Measurements from ENCODE around the gene ABHD17B. TPM values are rescaled to one million over a fixed set of nuclear protein-coding genes. Genes with fewer than 3 reads are reported as not detected.
A peak's percentile ranks its signal among the peaks of the same experiment; 100 is the strongest.
"Not testable (repeated sequence)": the region's sequence is repeated elsewhere in the genome, so short reads cannot be mapped to it uniquely, and the experiment has no call there.

ABHD17B gene
- total RNA-seq, 1 donor from 2014 or later: 26.1 TPM

DNA sequence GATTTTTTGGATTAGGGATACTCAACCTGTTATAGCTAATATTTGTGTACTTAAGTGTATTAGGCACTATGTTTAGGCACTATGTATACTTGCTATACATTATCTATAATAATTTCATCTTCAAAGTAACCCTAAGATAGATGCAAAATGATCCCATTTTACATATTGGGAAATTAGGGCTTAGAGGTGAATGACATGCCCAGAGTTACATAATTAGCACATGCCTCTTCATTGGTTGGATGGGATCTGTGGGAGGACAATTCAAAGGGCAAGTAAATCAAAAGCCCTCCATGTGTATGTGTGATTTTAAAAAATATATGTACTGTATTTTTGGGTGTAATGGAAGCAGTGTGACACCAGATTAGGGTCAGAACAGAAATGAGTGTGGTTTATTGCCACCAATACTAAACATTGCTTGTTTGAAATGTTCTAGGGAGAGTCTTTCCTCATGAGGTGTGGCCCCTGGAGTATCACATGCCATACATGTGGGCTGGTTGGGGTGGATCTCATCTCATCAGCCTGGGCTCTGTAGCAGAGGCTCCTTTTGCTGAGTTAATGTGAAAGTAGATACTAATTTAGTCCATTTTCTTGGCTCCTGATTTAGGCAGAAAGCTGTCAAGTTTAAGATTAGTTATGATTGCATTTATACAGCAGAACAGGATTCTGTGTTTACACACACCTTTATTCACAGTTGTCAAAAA lies 6.0 kb upstream of the ABHD17B start:
- no peak for DNase-seq (ENCODE audit: low read depth, low spot score)

DNA sequence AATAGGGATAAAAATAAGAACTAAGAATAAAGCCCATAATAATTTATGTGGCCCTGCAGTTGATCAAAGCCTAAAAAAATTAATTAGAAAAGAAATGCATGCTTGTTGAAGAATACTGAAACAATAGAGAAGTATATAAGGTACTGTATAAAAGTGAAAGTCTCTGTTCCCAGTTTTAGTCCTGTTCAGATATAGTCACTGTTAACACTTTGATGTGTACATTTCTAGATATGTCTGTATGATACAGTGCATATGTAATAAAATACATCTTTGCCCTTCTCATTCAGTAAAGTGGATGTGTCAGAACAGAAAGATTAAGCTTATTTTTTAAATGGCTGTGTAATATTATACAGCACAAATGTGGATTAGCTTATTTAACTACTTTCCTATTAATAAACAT lies 4.5 kb upstream of the ABHD17B start:
- DNase-seq (ENCODE audit: low read depth, low spot score): no peak

DNA sequence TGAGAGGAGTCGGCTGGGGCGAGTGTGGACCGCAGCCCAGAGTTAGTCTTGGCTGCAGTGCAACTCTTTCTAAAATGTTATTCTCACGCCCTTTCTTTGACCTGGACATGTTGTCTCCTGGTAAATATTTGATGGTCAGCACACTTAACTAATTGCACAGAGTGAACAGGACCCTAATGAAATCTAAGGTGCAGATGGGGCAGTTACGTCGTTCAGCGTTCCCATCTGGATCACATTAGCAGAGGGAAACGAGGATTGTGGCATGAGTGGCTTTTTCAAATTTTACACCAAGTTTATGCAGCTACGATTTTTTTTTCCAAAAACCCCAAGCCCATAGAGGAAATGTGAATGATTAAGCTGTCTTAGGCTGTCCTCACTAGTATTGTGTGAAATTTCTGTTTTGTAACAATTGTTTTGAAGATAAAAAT lies 929 bp upstream of the ABHD17B start:
- peak; percentile 36 for DNase-seq (ENCODE audit: low read depth, low spot score)

DNA sequence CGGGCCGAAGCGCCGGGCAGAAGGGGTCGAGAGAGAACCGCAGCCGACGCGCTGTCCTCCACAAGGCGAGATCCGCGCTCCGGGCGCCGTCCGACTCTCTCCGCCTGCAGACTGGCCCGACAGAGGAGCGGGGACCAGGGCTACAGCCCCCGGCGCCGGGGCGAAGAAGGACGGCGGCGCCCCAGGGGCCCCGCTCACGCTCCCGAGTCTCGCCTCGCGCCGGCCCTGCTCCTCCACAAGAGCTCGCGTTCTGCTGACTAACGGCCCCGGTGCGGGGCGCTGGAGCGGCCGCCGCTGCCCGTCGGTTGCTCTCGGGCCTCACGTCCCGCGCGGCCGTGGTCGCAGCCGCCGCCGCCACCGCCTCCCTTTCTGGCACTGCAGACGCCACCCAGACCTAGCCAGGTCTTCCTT lies 338 bp downstream of the ABHD17B start:
- no peak for DNase-seq (ENCODE audit: low read depth, low spot score)

DNA sequence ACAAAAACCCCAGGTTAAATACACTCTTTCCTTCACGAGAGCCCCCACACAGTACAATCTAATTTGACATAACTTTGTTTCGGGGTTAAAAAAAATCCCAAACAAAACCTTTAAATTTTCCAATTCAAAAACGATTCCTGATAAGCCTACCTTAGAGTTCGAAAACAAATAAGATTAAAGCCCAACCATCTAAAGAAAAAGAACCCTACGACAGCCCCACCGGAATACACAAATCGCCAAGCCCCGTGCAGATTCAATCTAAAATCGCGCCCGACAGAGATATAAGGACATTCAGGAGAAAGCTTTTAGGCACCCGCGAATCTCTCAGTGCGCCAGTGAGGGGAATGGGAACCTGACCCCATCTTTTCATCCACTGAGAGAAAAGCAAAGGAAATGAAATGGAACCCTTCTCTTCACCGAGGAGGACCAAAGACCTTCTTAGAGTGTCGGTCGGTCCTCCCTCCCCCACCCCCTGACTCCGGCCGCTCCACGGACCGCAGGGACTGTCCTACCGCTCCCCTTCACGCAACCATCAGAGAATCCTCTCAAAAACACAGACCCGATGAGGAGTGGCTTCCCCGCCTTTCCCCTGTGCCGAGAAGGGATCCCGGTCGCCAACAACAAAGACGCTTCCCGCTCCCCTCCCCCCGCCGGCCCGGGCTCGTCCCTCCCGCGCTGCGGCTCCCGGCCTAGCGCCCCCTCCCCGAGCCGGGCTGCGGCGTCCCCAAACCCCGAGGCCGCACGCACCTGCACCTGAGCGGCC lies 925 bp downstream of the ABHD17B start:
- DNase-seq (ENCODE audit: low read depth, low spot score): no peak

DNA sequence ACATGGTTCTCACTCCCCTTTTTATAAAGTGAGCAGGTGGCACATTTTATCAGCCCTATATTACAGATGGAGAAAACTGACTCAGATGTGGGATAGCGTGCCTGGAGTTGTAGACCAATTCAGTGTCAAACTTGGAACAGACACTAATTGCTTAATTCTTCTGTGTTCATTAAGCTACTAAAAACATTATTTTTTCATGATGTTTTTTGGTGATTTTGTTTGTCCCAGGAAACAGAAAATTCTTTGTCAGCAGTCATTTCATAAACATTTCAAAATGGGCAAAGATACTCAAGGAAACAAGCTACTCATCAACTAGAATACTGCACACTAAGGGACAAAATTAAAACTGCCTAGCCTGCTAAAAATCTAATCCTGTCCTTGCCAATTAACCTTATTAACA lies 2.2 kb downstream of the ABHD17B start:
- no peak for DNase-seq (ENCODE audit: low read depth, low spot score)

DNA sequence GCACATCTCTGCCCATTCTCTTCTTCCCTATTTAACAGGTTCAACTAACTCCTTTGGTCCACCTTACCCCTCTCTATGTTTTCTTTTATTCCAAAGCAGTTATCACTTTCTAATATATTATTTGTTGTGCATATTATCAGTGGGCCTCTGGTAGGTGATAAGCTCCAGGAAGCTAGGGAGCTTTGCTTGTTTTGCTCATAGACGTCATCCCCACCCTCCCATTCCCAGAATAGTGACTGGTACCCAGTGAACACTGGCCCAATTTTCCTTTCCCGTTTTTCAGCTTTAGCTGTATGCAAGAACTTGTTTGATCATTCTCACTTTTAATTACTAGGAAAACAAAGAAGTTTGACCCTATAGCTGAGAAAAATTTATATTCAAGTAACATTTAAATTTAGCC lies 6.9 kb downstream of the ABHD17B start:
- DNase-seq (ENCODE audit: low read depth, low spot score): no peak

DNA sequence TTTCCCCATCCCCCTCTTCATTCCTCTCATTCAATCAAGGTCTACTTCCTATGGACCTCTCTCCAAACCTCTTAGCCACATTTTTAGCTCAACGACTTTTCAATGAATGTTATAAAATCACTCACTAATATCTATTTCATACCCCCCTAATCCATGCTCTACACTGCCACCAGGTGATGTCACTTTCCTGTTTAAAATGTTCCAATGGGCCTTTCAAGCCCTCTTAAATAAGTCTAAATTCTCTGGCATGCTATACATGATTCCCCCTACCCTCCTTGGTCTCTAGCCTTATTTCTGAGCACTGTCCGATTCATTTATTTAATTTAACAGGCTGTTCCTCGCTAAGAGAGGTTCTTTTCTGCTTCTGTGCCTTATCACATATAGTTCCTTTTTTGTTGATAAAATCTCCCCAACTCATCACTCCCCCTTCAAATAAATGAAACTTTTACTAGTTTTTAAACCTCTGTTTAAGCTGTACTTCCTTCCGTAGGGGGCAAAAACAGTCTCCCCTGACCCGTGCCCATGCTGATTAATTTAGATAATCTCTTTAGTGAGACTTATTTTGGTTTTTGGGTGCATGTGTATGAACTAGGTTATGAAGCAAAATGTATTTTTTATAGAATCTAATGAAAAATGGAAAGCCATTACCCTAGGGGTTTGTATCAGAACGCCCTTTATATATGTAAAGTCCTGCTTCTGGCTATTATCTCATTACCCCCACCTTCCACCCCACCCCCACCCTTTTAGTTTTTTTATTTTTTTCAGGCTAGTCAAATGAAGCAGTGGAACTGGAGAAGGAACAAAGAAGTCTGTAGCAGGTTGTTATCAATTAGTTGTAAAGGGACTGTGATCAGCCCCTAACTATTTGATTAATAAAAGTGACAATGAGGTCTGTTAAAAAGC lies 9.0 kb downstream of the ABHD17B start:
- no peak for DNase-seq (ENCODE audit: low read depth, low spot score)

DNA sequence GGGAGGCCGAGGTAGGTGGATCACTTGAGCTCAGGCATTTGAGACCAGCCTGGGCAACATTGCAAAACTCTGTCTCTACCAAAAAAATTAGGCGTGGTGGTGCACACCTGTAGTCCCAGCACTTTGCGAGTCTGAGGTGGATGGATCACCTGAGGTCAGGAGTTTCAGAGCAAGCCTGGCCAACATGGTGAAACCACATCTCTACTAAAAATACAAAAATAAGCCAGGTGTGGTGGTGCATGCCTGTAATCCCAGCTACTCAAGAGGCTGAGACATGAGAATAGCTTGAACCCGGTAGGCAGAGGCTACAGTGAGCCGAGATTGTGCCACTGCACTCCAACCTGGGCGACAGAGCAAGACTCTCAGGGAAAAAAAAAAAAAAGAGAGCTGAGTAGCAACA lies 12.2 kb downstream of the ABHD17B start:
- DNase-seq (ENCODE audit: low read depth, low spot score): not testable (repeated sequence)

DNA sequence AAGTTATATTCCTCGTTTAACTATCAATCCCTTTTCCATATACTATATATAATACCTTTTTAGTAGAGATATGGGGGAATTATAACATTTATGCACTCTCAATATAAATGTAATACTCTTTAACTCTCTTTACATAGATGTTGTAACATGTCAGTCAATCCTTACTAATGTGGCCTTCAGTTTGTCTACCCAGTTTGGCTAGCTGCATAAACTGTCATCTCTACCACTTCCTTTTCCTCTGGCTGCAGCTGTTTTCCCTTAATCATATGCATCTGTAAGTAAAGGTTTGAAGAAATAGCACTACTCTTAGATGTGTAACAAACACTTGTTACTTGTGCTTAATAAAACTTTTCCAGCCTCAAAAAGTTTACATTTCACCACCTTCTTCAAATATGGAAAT lies 13.4 kb downstream of the ABHD17B start:
- DNase-seq (ENCODE audit: low read depth, low spot score): no peak

DNA sequence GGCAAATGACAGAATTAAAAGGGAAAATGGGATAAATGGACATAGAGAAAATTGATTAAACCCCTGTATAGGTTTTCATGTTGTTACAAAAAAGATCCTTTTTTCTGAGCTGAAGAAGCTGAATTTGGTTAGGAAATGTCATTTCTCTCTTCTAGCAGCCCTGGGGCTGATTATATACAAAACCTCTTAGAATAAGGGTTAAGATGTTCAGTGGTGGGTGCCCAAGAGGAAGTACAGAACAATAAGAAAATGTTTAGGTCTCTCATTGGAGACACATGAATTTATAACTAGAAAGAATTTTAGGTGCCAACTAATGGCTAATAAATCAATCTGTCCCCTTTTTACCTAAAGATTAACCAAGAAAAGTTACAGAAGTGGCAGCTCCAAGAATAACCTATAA lies 14.2 kb downstream of the ABHD17B start:
- DNase-seq (ENCODE audit: low read depth, low spot score): no peak

DNA sequence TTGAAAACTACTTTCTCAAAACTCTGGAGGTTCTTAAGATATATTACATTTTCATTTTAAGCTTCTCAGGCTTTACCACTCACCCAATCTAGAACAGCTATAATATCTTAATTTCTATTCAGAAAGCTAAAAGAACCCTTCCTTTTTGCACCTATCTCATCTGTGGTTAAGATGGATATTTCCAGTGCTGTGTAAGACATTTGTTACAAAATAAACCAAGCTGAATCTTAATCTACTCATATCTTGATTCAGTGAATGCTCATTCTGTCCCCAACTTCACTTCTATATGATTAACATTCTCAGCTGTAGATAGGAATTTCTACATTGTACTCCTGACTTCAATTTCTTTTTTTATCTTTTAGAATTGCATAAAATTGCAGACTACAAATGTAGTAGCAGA lies 15.0 kb downstream of the ABHD17B start:
- no peak for DNase-seq (ENCODE audit: low read depth, low spot score)

DNA sequence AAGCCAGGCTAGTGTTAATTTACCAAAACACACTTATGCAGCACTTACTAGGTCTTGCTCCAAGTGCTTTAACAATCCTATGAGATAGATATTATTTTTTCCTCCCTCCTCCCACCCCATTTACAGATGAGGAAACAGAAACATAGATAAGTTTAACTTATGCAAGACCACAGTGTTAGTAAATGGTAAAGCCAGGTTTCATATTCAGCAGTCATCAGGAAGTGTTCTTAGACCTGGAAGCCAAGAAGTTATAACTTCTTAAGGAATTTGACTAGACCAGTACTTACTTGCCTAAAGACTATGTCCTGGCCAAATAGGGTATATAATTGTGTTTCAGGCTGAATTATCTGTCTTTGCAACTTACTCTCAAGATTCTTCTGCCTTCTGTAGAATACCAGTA lies 15.9 kb downstream of the ABHD17B start:
- DNase-seq (ENCODE audit: low read depth, low spot score): no peak

DNA sequence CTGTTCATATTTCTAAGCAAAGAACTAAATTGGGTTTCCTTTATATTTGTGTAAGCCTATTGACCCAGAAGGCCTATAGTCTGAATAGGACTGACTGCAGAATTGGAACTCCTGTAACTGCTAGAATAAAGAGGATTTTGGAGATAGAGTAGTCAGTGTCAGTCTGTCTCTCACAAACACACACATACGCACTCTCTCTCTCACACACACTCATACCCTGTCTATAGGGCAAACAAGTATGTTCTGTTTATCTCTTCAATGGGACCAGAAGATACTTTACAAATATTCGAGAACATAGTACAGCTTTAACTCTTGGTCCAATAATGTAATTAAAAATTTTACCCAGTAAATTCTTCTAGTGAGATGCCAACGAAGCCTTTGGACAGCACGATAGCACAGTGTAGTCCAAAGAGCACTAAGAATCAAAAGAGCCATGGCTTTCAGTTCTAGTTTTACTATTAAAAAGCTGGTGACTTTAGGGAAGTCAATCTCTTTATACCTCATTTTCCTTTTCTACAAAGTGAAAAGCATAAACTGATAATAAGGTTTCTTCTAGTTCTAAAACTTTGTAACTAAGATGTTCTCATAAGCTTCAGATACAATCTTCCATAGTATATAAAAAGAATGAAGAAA lies 19.3 kb downstream of the ABHD17B start:
- DNase-seq (ENCODE audit: low read depth, low spot score): no peak

DNA sequence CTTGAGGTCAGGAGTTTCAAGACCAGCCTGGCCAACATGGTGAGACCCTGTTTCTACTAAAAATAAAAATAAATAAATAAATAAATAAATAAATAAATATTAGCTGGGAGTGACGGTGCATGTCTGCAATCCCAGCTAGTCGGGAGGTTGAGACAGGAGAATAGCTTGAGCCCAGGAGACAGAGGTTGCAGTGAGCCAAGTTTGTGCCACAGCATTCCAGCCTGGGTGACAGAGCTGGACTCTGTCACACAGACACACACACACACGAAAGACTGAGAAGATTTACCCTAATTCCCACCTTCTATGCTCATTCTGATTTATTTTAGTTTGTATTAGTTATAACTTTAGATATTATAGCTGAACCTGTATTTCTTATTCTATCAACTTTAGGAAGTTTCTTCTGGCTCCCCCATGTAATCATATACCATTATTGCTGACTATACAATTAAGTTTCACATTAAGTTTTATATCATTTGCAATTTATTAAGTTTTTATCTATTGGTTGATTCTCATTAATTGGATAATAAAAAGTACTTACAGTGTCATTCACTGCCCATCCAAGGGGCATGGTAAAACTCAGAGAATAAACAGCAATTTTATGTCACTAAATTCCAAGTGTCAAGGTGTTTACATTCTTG lies 20.8 kb downstream of the ABHD17B start:
- no peak for DNase-seq (ENCODE audit: low read depth, low spot score)

DNA sequence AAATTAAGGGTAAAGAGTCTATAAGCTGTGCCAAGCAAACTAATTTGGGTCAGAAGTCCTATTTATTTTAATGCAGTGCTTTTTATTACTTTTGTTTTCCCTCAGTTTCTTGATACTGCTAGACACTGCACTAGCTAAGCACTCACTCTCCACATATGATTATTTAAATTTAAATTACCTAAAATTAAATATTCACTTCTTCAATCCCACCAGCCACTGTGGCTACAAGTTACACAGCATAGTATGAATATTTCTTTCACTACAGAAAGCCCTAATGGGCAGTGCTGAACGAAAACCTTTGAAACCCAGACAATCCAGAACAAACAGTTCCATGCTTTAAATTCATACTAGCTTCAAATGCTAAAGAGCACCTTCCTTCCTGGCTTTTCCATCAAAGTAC lies 23.6 kb downstream of the ABHD17B start:
- DNase-seq (ENCODE audit: low read depth, low spot score): no peak

DNA sequence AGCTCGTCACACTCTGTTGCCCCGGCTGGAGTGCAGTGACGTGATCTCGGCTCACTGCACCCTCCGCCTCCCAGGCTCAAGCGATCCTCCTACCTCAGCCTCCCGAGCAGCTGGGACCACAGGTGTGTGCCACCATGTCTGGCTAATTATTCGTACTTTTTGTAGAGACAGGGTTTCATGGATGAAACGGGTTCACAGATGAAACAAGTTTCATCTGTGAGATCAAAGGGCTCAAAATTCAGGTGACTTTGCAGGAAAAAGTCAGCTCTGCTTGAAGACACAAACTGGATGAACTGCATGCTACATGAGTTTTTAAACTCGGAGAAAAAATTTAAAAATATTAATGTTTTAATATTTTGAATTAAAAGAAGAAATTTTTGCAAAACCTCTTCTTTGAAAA lies 24.5 kb downstream of the ABHD17B start:
- no peak for DNase-seq (ENCODE audit: low read depth, low spot score)

DNA sequence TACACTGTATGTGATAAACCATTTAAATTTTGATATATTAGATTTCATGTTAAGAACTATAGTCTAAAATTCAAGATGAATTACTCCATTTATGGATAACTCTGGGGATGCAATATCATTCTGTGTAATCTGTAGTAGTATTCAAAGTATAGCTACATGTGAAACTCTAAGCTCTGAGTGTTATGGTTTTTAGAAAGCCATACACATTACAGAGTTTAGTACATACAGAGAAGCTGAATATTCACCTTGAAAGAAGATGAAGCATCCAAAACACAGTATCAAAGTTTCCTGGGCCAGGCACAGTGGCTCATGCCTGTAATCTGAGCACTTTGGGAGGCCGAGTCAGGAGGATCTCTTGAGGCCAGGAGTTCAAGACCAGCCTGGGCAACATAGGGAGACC lies 25.0 kb downstream of the ABHD17B start:
- DNase-seq (ENCODE audit: low read depth, low spot score): no peak

DNA sequence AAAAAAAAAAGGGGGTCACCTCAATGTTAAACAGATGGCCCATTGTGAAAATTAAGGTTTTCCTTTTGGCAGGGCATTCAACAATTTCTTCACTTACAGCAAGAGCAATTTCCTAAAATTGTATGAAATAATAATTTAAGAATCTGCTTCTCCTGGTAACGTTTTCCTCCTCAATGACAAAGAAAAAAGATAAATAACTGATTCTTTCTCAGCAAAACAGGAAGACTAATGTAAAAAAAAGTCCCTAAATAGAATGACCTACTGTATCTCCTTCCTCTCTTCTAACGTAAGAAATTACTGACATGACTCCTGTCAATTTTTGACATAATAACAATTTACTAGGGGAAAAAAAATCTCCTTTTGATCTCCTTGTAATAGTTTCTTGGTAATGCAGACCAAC lies 25.5 kb downstream of the ABHD17B start:
- DNase-seq (ENCODE audit: low read depth, low spot score): no peak

DNA sequence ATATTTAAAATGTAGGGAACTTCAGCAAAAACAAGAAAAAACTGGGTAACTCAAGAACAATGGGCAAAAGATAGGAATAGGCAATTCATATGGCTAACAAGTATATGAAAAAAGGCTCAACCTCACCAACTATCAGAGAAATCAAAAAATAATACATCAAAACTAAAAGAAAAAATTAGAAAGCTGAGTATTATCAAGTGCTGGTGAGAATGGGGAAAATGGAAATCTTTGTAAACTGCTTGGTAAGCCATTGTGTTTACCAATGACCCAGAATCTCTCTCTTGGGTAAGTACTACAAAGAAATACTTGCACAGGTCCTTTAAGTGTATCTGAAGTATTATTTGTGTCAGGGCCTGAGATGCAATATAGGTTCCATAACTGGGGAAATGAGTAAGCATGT lies 27.0 kb downstream of the ABHD17B start:
- DNase-seq (ENCODE audit: low read depth, low spot score): no peak

DNA sequence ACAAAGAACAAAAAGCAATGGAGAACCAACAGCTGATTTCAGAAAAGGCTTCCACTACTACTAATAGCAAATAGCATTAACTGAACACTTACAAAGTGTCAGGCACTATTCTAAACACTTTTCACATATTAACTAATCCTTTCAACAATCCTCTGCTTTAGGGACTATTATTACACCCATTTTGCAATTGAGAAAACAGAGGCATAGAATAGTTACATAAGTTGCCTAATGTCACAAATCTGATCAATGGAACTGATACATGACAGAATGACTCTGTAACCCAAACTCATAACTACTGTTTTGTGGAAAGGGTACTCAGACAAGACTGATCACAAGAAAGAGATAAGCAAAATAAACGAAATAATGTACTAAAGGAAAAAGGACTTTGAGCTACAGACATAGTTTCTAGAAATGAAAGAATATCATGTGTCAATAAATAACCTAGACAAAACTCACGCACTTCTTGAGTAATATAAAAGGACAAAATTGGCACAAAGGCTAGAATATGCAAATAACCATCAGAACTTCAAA lies 31.3 kb downstream of the ABHD17B start:
- DNase-seq (ENCODE audit: low read depth, low spot score): no peak
